ENCODE results near the gene MYO7A. TPM values are rescaled to one million over a fixed set of nuclear protein-coding genes. Genes with fewer than 3 reads are reported as not detected.
A peak's percentile ranks its signal among the peaks of the same experiment; 100 is the strongest.

Gene MYO7A
- total and polyA plus RNA-seq, 2 experiments from 2014 or later: not detected

- in situ Hi-C loops (cut with MboI): no loop called here
- Histone ChIP-seq H3K9me2 (ENCODE audit: insufficient read depth) (no peaks in the 10 kb centered on the region), H3K4me1 (ENCODE audit: insufficient read depth) (peaks cover 15% of the 10 kb centered on the region), H3K27ac (no peak overlapping the region), H3K4me2 (ENCODE audit: unreplicated experiment) (no peak overlapping the region), H3K27me3 (replicated peaks; ENCODE audit: insufficient read depth) (no peaks in the 10 kb centered on the region), H3K36me3 (ENCODE audit: low read depth) (no peaks in the 10 kb centered on the region), H2AFZ (no peak overlapping the region), H3K79me2 (ENCODE audit: insufficient read depth) (no peaks in the 10 kb centered on the region), H3K9ac (no peak overlapping the region), H4K20me1 (ENCODE audit: insufficient read depth) (no peaks in the 10 kb centered on the region), H3F3A (ENCODE audit: insufficient read depth) (peaks cover 30% of the 10 kb centered on the region), H3K4me3 (no peak overlapping the region), H3K9me3 (ENCODE audit: low read depth) (no peaks in the 10 kb centered on the region)
- peak; percentile 43 for DNase-seq
- 40 to 50% methylated on average over 3 of the region's 3 CpGs for WGBS, 2 experiments (ENCODE audit: low coverage in 1 of 2, low lambda C conversion rate in 2 of 2, missing lambda C conversion rate in 2 of 2)
- TF ChIP-seq EZH2phosphoT487 (IDR thresholded peaks at IDR 0.05; ENCODE audit: insufficient read depth, low read depth) (no peak), EZH2 (IDR thresholded peaks at IDR 0.05; ENCODE audit: insufficient read depth, poor library complexity, severe bottlenecking) (no peak)
These were observed 121.4 kb downstream of the MYO7A start for GRCh38 chr11:77249427-77249826.

- 89 to 92% methylated on average over 1 of the region's 1 CpG for WGBS, 2 experiments (ENCODE audit: low coverage in 1 of 2, low lambda C conversion rate in 2 of 2, missing lambda C conversion rate in 2 of 2)
- H3K4me3 ChIP-seq: 0 out of 2 replicates have a peak overlapping the region, but pooled peaks have one; percentile 20
- in situ Hi-C loops (cut with MboI): no loop called here
- no peaks in the 10 kb centered on the region for H3K27me3 ChIP-seq (replicated peaks; ENCODE audit: insufficient read depth)
- H3F3A ChIP-seq (ENCODE audit: insufficient read depth): peaks cover 14% of the 10 kb centered on the region
- H3K79me2 ChIP-seq (ENCODE audit: insufficient read depth): no peaks in the 10 kb centered on the region
- no peaks in the 10 kb centered on the region for H3K9me3 ChIP-seq (ENCODE audit: low read depth)
- H3K4me1 ChIP-seq (ENCODE audit: insufficient read depth): peaks cover 8% of the 10 kb centered on the region
- H3K9ac ChIP-seq: no peak overlapping the region
- DNase-seq: peak; percentile 64
- no peaks in the 10 kb centered on the region for H4K20me1 ChIP-seq (ENCODE audit: insufficient read depth)
- peak overlapping the region; percentile 31 for H3K4me2 ChIP-seq (ENCODE audit: unreplicated experiment)
- no peak overlapping the region for H2AFZ ChIP-seq
- no peak overlapping the region for H3K27ac ChIP-seq
- no peaks in the 10 kb centered on the region for H3K36me3 ChIP-seq (ENCODE audit: low read depth)
- TF ChIP-seq EZH2phosphoT487 (IDR thresholded peaks at IDR 0.05; ENCODE audit: insufficient read depth, low read depth): no peak
- TF ChIP-seq EZH2 (IDR thresholded peaks at IDR 0.05; ENCODE audit: insufficient read depth, poor library complexity, severe bottlenecking): no peak
- H3K9me2 ChIP-seq (ENCODE audit: insufficient read depth): no peaks in the 10 kb centered on the region
These were observed 123.0 kb downstream of the MYO7A start for GRCh38 chr11:77250881-77251640.

- H3K9me2 ChIP-seq (ENCODE audit: insufficient read depth): no peaks in the 10 kb centered on the region
- TF ChIP-seq EZH2 (IDR thresholded peaks at IDR 0.05; ENCODE audit: insufficient read depth, poor library complexity, severe bottlenecking): no peak
- no peak for TF ChIP-seq EZH2phosphoT487 (IDR thresholded peaks at IDR 0.05; ENCODE audit: insufficient read depth, low read depth)
- in situ Hi-C loops (cut with MboI): no loop called here
These were observed 124.7 kb downstream of the MYO7A start for GRCh38 chr11:77252555-77253270.

GRCh38 chr11:77253690-77254089 is 125.6 kb downstream of the MYO7A start:
- TF ChIP-seq EZH2 (IDR thresholded peaks at IDR 0.05; ENCODE audit: insufficient read depth, poor library complexity, severe bottlenecking): no peak
- no peak for TF ChIP-seq EZH2phosphoT487 (IDR thresholded peaks at IDR 0.05; ENCODE audit: insufficient read depth, low read depth)
- Histone ChIP-seq H3K4me2 (ENCODE audit: unreplicated experiment) (no peak overlapping the region), H3K9ac (no peak overlapping the region), H2AFZ (no peak overlapping the region), H4K20me1 (ENCODE audit: insufficient read depth) (no peaks in the 10 kb centered on the region), H3K36me3 (ENCODE audit: low read depth) (no peaks in the 10 kb centered on the region), H3K27me3 (replicated peaks; ENCODE audit: insufficient read depth) (no peaks in the 10 kb centered on the region), H3F3A (ENCODE audit: insufficient read depth) (peaks cover 14% of the 10 kb centered on the region), H3K9me2 (ENCODE audit: insufficient read depth) (no peaks in the 10 kb centered on the region), H3K4me1 (ENCODE audit: insufficient read depth) (peaks cover 8% of the 10 kb centered on the region), H3K79me2 (ENCODE audit: insufficient read depth) (no peaks in the 10 kb centered on the region), H3K27ac (no peak overlapping the region), H3K4me3 (no peak overlapping the region), H3K9me3 (ENCODE audit: low read depth) (no peaks in the 10 kb centered on the region)
- no peak for DNase-seq
- 57 to 63% methylated on average over 1 of the region's 1 CpG for WGBS, 2 experiments (ENCODE audit: low coverage in 1 of 2, low lambda C conversion rate in 2 of 2, missing lambda C conversion rate in 2 of 2)
- in situ Hi-C loops (cut with MboI): no loop called here

More at GRCh38 chr11:77252555-77253270, 124.7 kb downstream of the MYO7A start:
- no peaks in the 10 kb centered on the region for H3K27me3 ChIP-seq (replicated peaks; ENCODE audit: insufficient read depth)
- no peaks in the 10 kb centered on the region for H3K36me3 ChIP-seq (ENCODE audit: low read depth)
- H3K4me3 ChIP-seq: no peak overlapping the region
- H3K4me2 ChIP-seq (ENCODE audit: unreplicated experiment): no peak overlapping the region
- no peak overlapping the region for H2AFZ ChIP-seq
- no peak overlapping the region for H3K27ac ChIP-seq
- H3K9me3 ChIP-seq (ENCODE audit: low read depth): no peaks in the 10 kb centered on the region
- peaks cover 8% of the 10 kb centered on the region for H3K4me1 ChIP-seq (ENCODE audit: insufficient read depth)
- H3K9ac ChIP-seq: no peak overlapping the region
- no peak for DNase-seq
- H3F3A ChIP-seq (ENCODE audit: insufficient read depth): peaks cover 14% of the 10 kb centered on the region
- H4K20me1 ChIP-seq (ENCODE audit: insufficient read depth): no peaks in the 10 kb centered on the region
- WGBS, 2 experiments (ENCODE audit: low coverage in 1 of 2, low lambda C conversion rate in 2 of 2, missing lambda C conversion rate in 2 of 2): 94 to 98% methylated on average over 3 of the region's 3 CpGs
- H3K79me2 ChIP-seq (ENCODE audit: insufficient read depth): no peaks in the 10 kb centered on the region
